ENCODE measurements around the gene GLB1L.
A peak's percentile ranks its signal among the peaks of the same experiment; 100 is the strongest.

The GLB1L gene

GRCh38 chr2:219213486-219214071 lies 31.7 kb downstream of the GLB1L start:
- Histone ChIP-seq H3K9ac (ENCODE audit: low read length) (no peak overlapping the region), H3K4me3 (ENCODE audit: low read length) (no peak overlapping the region), H3K27ac (ENCODE audit: low read depth, low read length) (no peak overlapping the region), H3K27me3 (ENCODE audit: control insufficient read depth, insufficient read depth, low read length) (no peaks in the 10 kb centered on the region), H3K36me3 (ENCODE audit: control insufficient read depth, insufficient read depth, low read length) (peaks cover 17% of the 10 kb centered on the region), H3K4me1 (ENCODE audit: control insufficient read depth, insufficient read depth, low read length) (peaks cover 3% of the 10 kb centered on the region)

DNA sequence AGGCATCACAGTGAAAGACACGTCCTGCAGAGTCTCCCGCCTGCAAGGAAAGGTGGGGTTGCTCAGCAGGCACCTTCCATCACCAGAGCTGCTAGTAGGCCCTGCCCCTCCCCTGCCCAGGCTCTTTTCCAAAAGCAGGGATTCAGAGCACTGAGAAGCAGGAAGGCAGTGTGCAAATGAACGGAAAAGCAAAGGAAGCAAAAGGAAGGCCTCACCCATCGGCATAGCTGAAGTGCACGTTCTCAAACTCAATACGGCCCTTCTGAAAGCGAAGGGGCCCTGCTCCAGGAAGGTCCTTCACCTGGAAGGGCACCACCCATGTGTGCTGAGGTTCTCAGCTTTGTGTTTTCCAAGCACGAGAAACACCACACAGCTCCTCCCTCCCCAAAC lies 32.2 kb downstream of the GLB1L start:
- H3K4me1 ChIP-seq (ENCODE audit: control insufficient read depth, insufficient read depth, low read length) = peaks cover 3% of the 10 kb centered on the region
- no peak overlapping the region for H3K27ac ChIP-seq (ENCODE audit: low read depth, low read length)
- H3K9ac ChIP-seq (ENCODE audit: low read length) = no peak overlapping the region
- H3K27me3 ChIP-seq (ENCODE audit: control insufficient read depth, insufficient read depth, low read length) = no peaks in the 10 kb centered on the region
- no peak overlapping the region for H3K4me3 ChIP-seq (ENCODE audit: low read length)
- peaks cover 21% of the 10 kb centered on the region for H3K36me3 ChIP-seq (ENCODE audit: control insufficient read depth, insufficient read depth, low read length)

DNA sequence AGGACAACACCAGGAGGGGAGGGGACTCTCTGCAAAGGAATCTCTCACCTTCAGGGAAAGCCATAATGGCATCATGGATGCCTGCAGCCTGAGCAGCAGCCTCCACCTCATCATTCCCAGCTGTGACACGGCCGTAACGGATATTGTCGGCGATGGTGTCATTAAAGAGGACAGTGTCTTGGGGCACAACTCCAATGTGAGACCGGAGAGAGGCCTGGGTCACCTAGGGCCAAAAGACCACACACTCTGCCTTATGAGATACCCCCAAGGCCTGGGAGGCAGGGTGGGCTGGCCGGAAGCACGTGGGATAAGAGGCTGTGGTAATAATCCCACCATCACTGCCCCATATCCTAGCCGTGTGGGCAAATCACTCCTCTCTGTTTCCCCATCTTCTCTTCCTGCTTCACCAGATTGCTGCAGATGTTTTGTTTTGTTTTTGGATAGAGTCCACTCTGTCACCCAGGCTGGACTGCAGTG lies 34.3 kb downstream of the GLB1L start:
- no peak overlapping the region for H3K27ac ChIP-seq (ENCODE audit: low read depth, low read length)
- no peak overlapping the region for H3K4me3 ChIP-seq (ENCODE audit: low read length)
- peaks cover 12% of the 10 kb centered on the region for H3K4me1 ChIP-seq (ENCODE audit: control insufficient read depth, insufficient read depth, low read length)
- peaks cover 21% of the 10 kb centered on the region for H3K36me3 ChIP-seq (ENCODE audit: control insufficient read depth, insufficient read depth, low read length)
- no peak overlapping the region for H3K9ac ChIP-seq (ENCODE audit: low read length)
- no peaks in the 10 kb centered on the region for H3K27me3 ChIP-seq (ENCODE audit: control insufficient read depth, insufficient read depth, low read length)

DNA sequence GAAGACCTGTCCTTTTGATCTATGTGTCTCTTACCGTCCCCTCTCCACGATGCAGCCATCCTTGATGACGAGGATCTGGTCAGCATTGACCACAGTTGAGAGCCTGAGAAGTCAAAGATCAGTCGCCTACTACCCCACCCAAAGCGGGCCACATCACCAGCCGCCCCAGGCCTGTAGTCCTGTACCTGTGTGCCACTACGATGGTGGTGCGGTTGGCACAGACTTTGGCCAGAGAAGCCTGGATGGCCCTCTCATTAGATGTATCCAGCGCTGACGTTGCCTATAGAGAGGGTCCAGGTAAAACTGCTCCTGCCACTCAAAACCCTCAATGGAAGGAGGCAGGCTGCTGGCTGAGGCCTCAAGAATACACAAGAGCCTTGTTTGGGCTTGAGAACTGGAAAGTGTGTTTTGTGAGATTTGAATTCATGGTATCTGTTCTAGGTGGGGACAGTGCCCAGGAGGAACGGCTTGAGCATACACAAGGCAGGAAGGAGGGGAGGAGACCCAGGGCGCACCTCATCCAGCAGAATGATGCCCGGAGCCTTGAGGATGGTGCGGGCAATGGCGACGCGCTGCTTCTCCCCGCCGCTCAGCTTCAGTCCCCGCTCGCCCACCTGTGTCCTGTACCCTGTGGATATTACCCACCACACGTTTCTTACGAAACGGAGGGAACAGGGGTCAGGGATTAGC lies 34.9 kb downstream of the GLB1L start:
- no peak overlapping the region for H3K27ac ChIP-seq (ENCODE audit: low read depth, low read length)
- no peak overlapping the region for H3K9ac ChIP-seq (ENCODE audit: low read length)
- H3K27me3 ChIP-seq (ENCODE audit: control insufficient read depth, insufficient read depth, low read length) = no peaks in the 10 kb centered on the region
- peaks cover 12% of the 10 kb centered on the region for H3K4me1 ChIP-seq (ENCODE audit: control insufficient read depth, insufficient read depth, low read length)
- H3K36me3 ChIP-seq (ENCODE audit: control insufficient read depth, insufficient read depth, low read length) = peaks cover 21% of the 10 kb centered on the region
- no peak overlapping the region for H3K4me3 ChIP-seq (ENCODE audit: low read length)

GRCh38 chr2:219209236-219210195 lies 35.7 kb downstream of the GLB1L start:
- H3K4me1 ChIP-seq (ENCODE audit: control insufficient read depth, insufficient read depth, low read length) = peaks cover 12% of the 10 kb centered on the region
- H3K9ac ChIP-seq (ENCODE audit: low read length) = no peak overlapping the region
- H3K36me3 ChIP-seq (ENCODE audit: control insufficient read depth, insufficient read depth, low read length) = peaks cover 17% of the 10 kb centered on the region
- no peak overlapping the region for H3K4me3 ChIP-seq (ENCODE audit: low read length)
- H3K27me3 ChIP-seq (ENCODE audit: control insufficient read depth, insufficient read depth, low read length) = no peaks in the 10 kb centered on the region
- H3K27ac ChIP-seq (ENCODE audit: low read depth, low read length) = no peak overlapping the region

DNA sequence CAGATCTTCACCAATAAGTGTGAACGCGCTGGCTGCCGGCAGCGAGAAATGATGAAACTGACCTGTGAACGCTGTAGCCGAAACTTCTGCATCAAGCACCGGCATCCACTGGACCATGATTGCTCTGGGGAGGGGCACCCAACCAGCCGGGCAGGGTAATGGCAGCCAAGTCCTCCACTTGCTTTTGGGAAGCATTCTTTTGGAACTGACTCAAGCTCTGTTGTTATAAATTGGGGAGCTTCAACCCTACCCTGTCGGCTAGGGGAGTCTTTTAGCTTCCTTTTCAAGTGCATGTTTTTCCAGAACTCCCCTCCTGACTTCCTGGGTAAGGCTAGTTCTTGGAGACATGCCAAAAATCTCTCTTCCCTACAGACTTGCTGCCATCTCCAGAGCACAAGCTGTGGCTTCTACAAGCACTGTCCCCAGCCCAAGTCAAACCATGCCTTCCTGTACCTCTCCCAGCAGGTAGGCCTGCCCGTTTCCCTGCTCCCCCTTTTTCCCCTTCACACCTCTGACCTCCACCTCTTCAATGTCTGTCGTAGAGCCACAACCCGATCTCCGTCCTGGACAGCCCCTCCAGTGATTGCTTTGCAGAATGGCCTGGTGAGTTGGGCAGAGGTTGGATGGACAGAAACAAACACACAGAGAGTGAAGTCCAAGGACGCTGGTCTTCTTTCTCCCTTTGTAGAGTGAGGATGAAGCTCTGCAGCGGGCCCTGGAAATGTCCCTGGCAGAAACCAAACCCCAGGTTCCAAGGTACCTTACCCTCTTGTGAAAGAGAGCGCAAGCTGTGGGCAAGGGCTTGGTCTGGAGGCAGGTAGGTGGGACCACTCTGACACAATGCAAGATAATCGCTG lies 37.1 kb downstream of the GLB1L start:
- peaks cover 11% of the 10 kb centered on the region for H3K36me3 ChIP-seq (ENCODE audit: control insufficient read depth, insufficient read depth, low read length)
- H3K4me1 ChIP-seq (ENCODE audit: control insufficient read depth, insufficient read depth, low read length) = peaks cover 12% of the 10 kb centered on the region
- no peak overlapping the region for H3K27ac ChIP-seq (ENCODE audit: low read depth, low read length)
- H3K27me3 ChIP-seq (ENCODE audit: control insufficient read depth, insufficient read depth, low read length) = no peaks in the 10 kb centered on the region
- H3K9ac ChIP-seq (ENCODE audit: low read length) = no peak overlapping the region
- H3K4me3 ChIP-seq (ENCODE audit: low read length) = peak overlapping the region; percentile 63

GRCh38 chr2:219207134-219207883 lies 37.9 kb downstream of the GLB1L start:
- H3K27me3 ChIP-seq (ENCODE audit: control insufficient read depth, insufficient read depth, low read length) = no peaks in the 10 kb centered on the region
- peaks cover 11% of the 10 kb centered on the region for H3K36me3 ChIP-seq (ENCODE audit: control insufficient read depth, insufficient read depth, low read length)
- H3K9ac ChIP-seq (ENCODE audit: low read length) = peak overlapping the region; percentile 19
- H3K27ac ChIP-seq (ENCODE audit: low read depth, low read length) = peak overlapping the region; percentile 95
- H3K4me1 ChIP-seq (ENCODE audit: control insufficient read depth, insufficient read depth, low read length) = peaks cover 12% of the 10 kb centered on the region
- H3K4me3 ChIP-seq (ENCODE audit: low read length) = peak overlapping the region; percentile 63

- Histone ChIP-seq H3K36me3 (ENCODE audit: control insufficient read depth, insufficient read depth, low read length) (peaks cover 11% of the 10 kb centered on the region), H3K27ac (ENCODE audit: low read depth, low read length) (peak within 1 kb of the TSS; percentile 95), H3K27me3 (ENCODE audit: control insufficient read depth, insufficient read depth, low read length) (no peaks in the 10 kb centered on the region), H3K4me3 (ENCODE audit: low read length) (peak within 1 kb of the TSS; percentile 85), H3K9ac (ENCODE audit: low read length) (peak within 1 kb of the TSS; percentile 98), H3K4me1 (ENCODE audit: control insufficient read depth, insufficient read depth, low read length) (peaks cover 12% of the 10 kb centered on the region)
Measured at GRCh38 chr2:219206328-219207133, 38.7 kb downstream of the GLB1L start, which contains the start of gene ZFAND2B. TSS of gene ZFAND2B (plus strand) at chr2:219206782. CDS start at chr2:219206988, 206 bp downstream.

GRCh38 chr2:219205981-219206327 lies 39.3 kb downstream of the GLB1L start:
- Histone ChIP-seq H3K4me1 (ENCODE audit: control insufficient read depth, insufficient read depth, low read length) (peaks cover 12% of the 10 kb centered on the region), H3K4me3 (ENCODE audit: low read length) (peak overlapping the region; percentile 85), H3K9ac (ENCODE audit: low read length) (peak overlapping the region; percentile 98), H3K27ac (ENCODE audit: low read depth, low read length) (peak overlapping the region; percentile 90), H3K36me3 (ENCODE audit: control insufficient read depth, insufficient read depth, low read length) (peaks cover 11% of the 10 kb centered on the region), H3K27me3 (ENCODE audit: control insufficient read depth, insufficient read depth, low read length) (no peaks in the 10 kb centered on the region)

DNA sequence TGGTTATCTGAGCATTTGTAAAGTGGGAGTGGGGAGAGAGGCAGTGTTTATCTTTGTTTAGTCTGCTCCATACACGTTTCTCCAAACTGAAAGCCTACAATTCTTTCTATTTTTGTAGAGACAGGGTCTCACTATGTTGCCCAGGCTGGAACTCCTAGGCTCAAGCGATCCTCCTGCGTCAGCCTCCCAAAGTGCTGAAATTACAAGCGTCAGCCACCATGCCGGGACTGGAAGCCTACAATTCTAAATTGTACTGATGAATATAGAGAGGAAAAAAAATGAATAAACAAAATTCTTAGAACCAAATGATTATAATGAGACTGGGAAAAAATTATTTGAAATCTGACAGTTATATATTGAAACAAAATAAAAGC lies 40.1 kb downstream of the GLB1L start:
- no peak overlapping the region for H3K27ac ChIP-seq (ENCODE audit: low read depth, low read length)

More for the DNA sequence above, 40.1 kb downstream of the GLB1L start:
- H3K36me3 ChIP-seq (ENCODE audit: control insufficient read depth, insufficient read depth, low read length) = peaks cover 11% of the 10 kb centered on the region
- H3K4me1 ChIP-seq (ENCODE audit: control insufficient read depth, insufficient read depth, low read length) = peaks cover 12% of the 10 kb centered on the region
- no peak overlapping the region for H3K4me3 ChIP-seq (ENCODE audit: low read length)
- no peak overlapping the region for H3K9ac ChIP-seq (ENCODE audit: low read length)
- no peaks in the 10 kb centered on the region for H3K27me3 ChIP-seq (ENCODE audit: control insufficient read depth, insufficient read depth, low read length)

All from rectal smooth muscle tissue (tissue), 1 donor.